ENCODE data around the gene FAU. TPM values are rescaled to one million over a fixed set of nuclear protein-coding genes. Genes with fewer than 3 reads are reported as not detected.
"Not testable (repeated sequence)": the region's sequence is repeated elsewhere in the genome, so short reads cannot be mapped to it uniquely, and the experiment has no call there.

FAU gene
- total RNA-seq: 180 and 316 TPM in 2 replicates

DNA sequence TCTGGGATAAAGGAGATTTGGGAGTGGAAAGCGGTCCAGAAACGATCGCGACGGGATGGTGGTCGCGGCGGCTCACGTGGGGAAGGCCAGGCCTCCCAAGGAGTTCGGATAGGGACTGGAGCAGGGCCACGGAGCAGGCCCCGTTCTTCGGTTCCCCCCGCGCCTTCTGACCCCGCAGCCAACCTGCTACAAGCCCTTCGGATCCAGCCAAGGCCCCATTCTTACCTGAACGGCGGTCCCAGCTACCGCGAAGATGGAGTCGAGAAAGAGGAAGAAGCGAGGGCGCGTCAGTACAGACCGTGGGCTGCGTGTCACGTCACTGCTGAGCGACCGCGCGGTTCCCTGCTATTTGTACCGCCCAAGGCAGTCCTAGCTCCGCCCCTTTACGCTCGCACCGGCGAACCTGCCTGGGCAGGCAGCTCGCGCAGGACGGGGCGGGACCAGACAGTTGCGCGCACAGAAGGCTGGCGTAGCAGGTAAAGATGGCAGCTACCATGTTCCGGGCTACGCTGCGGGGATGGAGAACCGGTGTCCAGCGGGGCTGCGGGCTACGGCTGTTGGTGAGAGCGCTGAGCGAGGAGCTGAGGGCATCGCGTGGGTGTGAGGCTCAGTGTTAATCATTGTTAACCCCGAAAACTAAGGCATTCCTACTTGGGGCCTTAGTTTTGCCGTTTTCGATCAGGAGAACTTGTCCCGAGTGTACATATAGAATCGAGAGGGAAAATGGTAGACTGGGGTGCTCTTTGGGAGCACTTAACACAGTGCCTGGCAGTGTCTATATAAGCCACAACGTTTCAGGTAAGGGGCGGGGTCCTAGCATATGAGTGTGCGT lies at the start of gene FAU, which contains the start of gene MRPL49:
Gene FAU, minus strand, starts transcription at position 270 of the 832 bp plus-strand sequence. CDS start 321 bp downstream, outside the sequence.
Gene MRPL49, plus strand, starts transcription at position 457 of the 832 bp plus-strand sequence. Its CDS starts 26 bp downstream, at position 483.
- peak; percentile 99 for DNase-seq

DNA sequence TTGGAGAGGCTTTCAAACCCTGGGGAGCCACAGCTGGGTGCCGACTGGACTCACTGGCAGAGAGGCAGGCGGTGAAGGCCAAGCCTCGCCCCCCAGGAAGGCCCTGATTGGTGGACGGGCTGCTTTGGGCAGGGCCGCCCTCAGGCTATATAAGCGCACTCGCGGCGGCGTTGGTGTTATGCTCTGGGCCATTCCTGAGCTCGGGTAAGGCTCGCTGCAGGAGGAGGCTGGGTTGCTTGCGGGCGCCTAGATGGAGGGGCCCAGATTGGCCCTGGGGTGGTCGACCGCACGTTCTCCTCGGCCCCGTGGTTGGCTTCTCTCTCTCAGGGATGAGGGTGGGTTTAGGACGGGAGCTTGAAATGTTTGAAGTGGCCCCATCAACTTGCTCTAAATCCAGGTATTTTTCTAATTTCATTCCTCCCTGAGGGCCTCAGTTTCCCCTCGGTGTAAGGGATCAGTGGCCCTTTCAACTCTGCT lies 48.2 kb upstream of the FAU start, which contains the start of gene SPDYC:
Gene SPDYC, plus strand, starts transcription at position 176 of the 477 bp plus-strand sequence. CDS start 1,125 bp downstream, outside the sequence.
- no peak for DNase-seq

DNA sequence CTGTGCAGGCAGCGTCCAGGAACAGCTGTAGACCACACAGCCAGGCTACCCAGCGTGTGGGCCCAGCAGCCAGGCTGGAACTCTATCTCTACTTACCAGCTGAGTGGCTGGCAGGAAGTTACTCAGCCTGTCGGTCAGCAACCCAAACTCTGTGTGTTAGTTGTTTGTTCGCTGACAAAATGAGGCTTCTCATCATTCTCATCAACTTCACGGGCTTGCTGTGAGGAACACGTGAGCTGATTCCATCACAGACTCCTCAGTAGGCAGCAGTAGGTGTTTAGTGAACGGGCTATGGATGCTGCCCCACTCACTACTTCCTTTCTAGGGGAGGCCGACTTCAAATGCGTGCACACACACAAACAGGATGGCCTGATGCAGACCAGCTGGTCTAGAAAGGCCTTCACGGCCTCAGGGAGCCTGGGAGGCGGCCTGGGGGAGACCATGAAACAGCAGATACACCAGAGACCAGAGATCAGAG lies 47.3 kb upstream of the FAU start:
- DNase-seq: peak; percentile 81

DNA sequence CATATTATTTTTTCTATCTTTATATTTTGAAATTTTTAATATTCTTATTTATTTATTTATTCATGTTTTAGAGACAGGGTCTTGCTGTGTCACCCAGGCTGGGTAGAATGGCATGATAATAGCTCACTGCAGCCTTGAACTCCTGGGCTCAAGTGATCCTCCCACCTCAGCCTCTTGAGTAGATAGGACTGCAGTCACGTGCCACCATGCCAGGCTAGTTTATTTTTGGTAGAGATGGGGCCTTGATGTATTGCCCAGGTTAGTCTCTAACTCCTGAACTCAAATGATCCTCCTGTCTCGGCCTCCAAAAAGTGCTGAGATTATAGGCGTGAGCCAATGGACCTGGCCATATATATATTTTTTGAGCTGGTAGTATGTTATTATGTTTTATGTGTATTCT lies 45.7 kb upstream of the FAU start:
- DNase-seq: no peak

DNA sequence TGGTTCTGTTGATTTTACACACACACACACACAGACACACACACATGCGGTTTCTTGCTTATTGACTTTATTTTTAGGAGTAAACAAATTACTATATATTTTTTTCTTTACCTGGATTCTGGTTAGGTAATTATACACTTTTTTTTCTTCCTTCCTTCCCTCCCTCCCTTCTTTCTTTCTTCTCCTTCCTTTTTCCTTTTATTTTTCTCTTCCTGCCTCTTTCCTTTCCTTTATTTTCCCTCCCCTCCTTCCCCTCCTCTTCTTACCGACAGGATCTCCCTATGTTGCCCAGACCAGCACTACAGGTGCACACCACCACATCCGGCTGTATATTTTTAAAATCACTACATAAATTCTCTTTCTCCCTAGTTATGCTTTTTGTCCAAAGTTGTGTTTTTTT lies 45.0 kb upstream of the FAU start:
- DNase-seq: no peak

DNA sequence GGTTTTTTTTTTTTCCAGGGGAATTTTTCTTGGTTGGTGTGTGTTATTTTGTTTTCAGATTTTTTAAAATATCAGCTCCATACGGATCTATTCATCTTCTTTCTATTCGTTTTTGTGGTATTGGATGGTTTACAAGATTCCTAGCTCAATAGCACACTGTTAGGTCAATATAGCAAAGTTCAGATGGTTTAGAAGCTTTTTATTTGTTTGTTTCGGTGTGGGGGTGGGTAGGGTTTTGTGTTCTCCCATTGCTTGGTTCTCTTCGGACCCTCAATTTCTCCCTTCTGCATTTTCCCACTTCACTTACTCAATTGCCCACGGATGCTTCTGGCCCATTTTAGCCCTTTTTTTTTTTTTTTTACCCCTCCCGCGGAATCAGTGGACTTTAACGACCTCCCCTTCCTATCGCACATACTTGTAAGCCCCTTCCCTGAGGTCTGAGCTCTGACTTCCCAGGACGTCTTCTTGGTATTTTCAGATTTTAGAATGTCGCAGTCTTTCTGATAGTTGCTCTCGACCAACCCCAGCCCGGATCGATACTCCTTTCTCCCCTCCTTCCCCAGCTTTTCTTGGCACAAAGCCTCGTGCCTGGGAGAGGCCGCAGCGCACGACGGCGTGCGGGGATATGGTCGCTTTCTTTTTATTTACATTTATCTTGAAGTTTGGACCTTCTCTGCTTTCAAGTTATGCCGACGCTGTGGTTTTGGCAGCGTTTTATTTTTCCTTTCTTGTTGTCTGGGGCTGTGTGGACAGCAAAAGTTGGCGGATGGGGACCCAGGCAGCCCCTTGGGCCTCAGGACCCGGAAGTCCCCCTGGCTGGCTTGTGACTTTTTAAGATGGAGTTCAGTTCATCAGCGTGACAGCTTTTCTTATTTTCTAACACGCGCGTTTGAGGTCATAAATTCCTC lies 43.7 kb upstream of the FAU start:
- DNase-seq: no peak

DNA sequence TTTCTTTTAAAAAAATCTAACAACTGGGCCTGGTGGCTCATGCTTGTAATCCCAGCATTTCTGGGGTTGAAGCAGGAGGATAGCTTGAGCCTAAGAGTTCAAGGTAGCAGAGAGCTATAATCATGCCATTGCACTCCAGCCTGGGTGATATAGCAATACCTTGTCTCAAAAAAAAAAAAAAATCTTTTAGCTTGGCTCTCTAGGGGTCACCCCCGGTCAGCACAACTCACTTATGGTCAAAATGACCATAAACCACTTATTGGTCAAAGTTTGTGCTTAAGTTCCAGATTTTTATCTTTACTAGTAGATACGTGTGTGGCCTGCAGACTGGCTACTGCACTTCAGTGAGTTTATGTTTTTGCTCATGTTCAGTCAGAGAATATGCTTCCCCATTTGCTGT lies 41.8 kb upstream of the FAU start:
- no peak for DNase-seq

DNA sequence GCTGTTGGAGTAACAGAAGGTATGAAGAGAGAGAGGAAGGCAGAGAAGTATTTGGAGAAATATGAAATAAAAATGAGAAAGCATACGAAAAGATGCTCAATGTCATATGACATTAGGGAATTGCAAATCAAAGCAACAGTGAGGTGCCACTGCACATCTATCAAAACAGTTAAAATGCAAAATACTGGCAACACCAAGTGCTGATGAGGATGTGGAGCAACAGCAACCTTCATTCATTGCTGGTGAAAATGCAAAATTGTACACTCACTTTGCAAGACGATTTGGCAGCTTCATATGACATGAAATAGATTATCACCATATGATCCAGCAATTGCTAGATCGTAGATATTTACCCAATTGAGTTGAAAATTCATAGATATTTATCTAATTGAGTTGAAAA lies 38.7 kb upstream of the FAU start:
- no peak for DNase-seq

DNA sequence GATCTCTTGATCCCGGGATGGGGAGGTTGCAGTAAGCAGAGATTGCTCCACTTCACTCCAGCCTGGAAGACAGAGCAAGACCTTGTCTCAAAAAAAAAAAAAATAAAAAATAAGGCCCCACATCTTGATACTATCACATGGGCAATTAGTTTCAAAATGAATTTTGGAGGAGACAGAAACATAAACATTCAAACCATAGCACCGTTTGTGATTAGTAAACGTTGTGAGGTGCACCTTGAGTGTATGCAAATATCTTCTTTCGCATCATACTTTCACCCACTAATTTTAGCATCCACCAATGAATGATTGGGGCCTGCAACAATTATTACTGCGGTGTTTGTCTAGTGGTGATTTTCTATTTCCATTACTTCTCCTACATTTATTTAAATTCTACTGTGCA lies 37.1 kb upstream of the FAU start:
- no peak for DNase-seq

DNA sequence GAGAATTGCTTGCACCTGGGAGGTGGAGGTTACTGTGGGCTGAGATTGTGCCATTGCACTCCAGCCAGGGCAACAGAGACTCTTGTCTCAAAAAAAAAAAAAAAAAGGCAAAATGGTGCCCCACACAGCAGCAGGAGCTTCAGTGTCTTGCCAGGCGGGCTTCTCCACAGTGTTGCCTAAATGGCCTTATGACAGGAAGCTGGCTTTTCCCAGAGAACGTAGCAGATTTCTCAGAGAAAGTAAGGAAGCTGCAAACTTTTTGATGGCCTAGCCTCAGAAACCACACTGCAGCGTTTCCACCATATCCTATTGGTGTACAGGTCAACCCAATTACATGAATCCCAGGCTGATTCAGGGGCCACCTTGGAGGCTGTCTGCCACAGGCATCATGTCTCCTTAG lies 35.4 kb upstream of the FAU start:
- no peak for DNase-seq

DNA sequence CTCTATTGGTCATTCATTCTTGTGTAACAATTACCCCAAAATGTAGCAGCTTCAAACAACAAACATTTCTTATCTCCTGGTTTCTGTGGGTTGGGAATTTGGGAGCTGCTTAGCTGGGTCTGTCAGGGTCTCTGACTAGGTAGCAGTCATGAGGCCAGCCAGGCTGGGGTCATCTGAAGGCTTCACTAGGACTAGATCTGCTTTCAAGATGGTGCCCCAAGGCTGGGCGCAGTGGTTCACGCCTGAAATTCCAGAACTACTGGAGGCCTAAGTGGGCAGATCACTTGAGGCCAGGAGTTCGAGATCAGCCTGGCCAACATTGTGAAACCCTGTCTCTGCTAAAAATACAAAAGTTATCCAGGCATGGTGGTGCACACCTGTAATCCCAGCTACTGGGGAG lies 35.0 kb upstream of the FAU start:
- no peak for DNase-seq

DNA sequence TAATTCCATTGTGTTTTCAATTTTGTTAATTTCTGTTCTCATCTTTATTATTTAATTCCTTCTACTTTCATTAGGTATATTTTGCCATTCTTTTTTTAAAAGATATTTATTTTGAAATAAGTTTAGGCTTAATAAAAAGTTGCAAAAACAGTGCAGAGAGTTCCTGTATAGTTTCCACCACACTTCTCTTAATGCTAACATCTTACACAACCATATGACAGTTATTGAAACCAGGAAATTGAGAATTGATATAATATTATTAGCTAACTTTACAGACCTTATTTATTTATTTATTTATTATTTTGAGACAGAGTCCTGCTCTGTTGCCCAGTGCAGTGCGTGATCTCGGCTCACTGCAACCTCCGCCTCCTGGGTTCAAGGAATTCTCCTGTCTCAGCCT lies 34.3 kb upstream of the FAU start:
- no peak for DNase-seq

DNA sequence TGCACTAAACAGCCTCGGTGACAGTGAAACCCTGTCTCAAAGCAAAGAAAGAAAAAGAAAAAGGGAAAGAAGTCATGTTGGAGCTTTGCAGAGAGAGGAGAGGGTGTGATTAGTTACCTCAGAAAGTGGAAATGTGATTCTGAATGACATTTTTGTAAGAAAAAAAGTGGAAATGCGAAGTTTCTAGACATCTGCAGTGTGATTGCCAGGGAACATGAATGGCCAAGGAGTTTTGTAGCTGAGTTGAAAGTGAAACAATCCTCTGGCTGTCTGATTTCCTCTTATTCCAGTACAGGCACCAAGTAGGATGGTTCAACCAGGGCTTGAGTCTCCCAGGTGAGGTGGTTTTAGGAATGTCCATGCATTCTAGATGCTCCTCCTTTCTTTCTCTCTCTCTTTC lies 30.2 kb upstream of the FAU start:
- DNase-seq: no peak

DNA sequence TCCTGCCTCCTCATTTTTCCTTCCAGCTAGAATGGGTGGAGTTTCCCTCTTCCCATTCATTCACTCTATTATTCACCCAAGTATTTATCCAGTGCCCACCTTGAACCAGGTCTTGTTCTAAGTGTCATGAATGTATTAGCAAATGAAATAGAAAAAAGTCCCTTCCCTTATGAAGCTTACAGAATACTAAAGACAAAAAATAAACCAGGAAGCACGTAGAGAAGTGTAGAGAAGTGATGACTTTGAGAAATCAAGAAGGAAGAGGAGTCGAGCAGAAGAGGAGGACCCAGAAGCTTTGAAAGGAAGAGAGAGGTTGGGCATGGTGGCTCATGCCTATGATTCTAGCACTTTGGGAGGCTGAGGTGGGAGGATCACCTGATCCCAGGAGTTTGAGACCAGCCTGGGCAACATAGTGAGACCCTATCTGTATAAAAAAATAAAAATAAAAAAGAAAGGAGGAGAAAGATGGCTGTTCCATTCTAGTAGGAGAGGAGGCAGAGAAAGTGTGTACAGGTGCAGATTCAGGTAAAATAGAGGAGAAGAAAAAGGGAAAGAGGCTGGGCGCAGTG lies 29.5 kb upstream of the FAU start:
- no peak for DNase-seq

DNA sequence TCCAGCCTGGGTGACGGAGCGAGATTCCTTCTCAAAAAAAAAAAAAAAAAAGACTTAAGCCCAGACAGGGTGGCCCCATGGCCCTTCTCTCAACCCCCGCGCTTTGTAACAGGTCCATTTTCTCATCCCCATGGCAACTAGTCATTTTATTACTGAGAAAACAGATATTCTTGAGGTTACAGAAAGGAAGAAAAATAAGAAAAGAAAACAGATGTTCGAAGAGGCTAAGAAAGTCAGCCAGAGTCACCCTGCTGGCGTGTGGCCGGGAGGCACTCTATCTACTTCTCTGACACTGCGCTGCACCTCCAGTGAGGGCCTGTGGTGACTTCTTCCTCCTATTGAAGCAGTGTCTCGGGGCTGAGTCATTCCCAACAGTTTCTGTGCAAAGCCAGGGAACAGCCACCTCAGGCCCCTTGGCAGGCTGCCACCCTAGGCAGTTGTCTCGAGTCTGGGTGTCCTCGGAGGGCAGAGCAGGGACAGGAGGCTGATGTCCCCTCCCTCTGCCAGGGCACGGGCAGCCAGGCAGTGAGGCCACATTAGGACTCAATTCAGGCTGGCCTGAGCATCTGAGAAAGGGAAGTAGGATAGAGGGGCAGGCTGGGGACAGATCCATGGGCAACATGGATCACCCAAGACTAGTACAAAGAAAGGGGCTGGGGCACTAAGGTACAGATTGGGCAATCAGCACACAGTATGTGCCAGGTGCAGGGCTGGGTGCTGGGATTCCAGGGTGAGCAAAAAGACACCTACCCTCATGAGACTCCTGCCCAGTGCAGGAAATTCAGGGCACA lies 28.8 kb upstream of the FAU start:
- peak; percentile 80 for DNase-seq

DNA sequence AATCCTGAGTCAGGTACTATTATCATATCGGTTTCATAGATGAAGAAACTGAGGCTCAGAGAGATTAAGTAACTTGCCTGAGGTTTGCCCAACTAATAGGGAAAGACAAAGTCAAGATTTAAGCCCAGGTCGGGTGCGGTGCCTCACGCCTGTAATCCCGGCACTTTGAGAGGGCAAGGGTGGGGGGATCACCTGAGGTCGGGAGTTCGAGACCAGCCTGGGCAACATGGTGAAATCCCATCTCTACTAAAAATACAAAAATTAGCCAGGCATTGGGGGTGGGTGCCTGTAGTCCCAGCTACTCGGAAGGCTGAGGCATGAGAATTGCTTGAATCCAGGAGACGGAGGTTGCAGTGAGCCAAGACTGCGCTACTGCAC lies 28.2 kb upstream of the FAU start:
- not testable (repeated sequence) for DNase-seq

DNA sequence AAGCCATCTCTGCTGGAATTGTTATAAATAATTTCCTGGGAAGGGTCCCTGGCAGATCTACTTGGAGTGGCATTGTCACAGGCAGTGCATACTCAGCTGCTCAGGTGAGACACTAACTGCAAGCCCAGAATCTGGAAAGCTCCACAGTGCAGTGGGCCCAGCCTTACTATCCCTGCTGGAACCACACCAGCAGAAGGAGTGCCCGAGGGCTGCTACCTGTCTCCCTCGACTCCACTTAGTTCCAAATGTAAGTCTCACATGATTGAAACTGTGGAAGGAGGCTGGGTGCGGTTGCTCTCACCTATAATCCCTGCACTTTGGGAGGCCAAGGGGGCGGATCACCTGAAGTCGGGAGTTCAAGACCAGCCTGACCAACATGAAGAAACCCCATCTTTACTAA lies 26.7 kb upstream of the FAU start:
- no peak for DNase-seq

DNA sequence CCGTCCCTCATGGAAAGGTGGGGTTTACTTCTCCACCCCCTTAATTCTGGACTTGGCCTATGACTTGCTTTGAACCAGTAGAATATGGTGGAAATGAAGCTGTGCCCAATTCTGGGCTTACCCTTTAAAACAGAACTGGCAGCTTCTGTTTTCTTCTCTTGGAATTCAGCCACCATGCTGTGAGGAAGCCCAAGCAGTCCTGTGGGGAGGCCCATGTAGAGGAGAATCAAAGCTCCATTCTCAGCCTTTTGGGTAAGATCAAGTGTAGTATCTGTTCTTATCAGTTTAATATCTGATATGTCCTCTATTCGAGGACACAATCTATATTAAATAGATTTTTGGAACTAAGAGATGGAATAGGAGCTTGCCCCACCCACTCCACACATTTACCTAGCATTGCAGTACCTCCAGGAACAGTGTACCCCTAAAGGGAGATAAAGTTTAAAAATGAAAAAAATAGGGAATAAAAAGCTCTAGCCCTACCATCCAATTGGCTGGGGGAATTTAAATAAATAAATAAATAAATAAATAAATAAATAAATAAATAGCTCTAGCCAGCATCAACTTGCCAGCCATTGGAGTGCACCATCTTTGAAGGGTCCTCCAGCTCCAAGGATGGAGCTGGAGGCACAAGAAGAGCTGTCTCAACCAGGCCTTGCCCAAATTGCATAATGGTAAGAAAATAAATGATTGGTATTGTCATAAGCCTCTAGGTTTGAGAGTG lies 25.6 kb upstream of the FAU start:
- DNase-seq: no peak

DNA sequence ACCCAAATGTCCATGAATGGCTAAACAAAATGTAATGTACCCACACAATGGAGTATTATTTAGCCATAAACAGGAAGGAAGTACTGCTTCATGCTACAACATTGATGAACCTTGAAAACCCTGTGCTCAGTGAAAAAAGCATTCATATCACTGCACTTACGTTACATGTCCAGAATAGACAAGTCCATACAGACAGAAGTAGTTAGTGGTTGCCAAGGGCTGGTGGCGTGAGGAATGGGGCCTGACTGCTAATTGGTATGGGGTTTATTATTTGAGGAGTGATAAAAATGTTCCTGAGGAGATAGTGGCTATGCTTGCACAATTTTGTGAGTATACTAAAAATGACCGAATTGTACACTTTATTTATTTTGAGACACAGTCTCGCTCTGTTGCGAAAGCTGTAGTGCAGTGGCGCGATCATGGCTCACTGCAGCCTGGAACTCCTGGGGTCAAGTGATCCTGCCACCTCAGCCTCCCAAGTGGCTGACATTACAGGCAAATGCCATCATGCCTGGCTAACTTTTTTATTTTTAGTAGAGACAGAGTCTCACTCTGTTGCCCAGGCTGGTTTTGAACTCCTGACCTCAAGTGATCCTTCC lies 20.1 kb upstream of the FAU start:
- no peak for DNase-seq

DNA sequence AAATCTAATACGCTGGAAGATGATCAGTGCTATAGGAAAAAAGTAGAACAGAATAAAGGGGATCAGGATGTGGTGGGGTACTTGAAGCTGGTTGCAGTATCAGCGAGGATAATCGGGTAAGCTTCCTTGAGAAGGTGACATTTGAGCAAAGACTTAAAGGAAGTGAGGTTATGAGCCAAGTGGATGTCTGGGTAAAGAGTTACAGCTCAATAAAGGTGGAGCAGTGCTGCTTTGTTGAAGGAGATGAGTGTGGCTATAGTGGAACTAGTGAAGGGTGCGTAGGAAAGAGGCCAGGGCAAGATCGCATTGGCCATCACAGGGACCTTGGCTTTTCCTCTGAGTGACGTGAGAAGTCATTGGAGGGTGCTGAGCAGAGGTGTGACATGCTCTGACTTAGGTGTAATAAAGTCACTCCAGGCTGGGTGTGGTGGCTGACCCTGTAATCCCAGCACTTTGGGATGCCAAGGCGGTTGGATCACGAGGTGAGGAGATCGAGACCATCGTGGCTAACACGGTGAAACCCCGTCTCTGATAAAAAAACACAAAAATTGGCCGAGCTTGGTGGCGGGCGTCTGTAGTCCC lies 14.7 kb upstream of the FAU start:
- DNase-seq: no peak

Data from dermis blood vessel endothelial cell (primary cell).